G401.6 (cell line): ENCODE data around the gene TMEM255B.
"Not testable (repeated sequence)": the region's sequence is repeated elsewhere in the genome, so short reads cannot be mapped to it uniquely, and the experiment has no call there.

Experiments
- FAIRE-seq: peaks from 2 replicates; lab custom pipeline; 2012; peaks lifted over from hg19 to GRCh38; lab: Jason Lieb, UNC

The TMEM255B gene

GRCh38 chr13:113749507-113749906 is 9.5 kb upstream of the TMEM255B start:
- no peak for FAIRE-seq

DNA sequence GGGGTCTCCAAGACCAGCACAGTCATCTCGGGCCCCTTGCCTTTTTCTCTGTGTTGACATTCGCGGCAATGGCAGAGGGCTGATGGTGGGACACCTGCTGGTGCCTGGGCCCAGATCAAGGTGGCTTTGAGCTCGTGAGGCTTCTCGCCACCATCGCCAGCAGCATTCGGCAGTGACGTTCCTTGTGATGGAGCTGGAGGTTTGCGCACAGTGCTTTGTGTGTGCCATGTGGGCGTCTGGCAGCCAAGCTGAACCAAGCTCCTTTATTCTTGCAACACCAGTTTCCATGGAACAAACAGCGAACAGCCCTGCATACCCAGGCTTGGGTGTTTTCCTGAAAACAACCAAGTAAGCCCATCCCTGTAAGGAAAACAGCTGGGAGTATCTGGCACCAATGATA is 9.1 kb upstream of the TMEM255B start:
- no peak for FAIRE-seq

- FAIRE-seq = no peak
Measured at GRCh38 chr13:113750554-113751399, 8.2 kb upstream of the TMEM255B start.

DNA sequence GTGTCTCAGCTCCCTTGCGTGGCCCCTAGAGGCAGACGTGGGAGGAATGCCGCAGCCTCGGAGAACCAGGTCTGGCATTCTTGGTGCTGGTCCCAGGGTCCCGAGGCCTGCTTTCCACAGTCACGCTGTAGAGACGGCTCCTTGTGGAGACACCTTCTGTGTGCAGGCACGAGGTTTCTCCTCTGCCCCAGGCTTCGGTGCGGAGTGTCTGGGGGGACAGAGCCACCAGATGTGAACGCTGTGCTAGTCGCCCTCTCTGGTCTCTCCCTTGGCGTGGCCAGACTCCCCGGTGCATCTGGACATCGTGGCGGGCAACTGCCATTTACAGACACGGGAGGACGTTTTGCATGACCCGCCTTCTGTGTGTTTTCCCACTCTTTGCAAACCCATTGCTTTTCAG is 7.5 kb upstream of the TMEM255B start:
- no peak for FAIRE-seq

DNA sequence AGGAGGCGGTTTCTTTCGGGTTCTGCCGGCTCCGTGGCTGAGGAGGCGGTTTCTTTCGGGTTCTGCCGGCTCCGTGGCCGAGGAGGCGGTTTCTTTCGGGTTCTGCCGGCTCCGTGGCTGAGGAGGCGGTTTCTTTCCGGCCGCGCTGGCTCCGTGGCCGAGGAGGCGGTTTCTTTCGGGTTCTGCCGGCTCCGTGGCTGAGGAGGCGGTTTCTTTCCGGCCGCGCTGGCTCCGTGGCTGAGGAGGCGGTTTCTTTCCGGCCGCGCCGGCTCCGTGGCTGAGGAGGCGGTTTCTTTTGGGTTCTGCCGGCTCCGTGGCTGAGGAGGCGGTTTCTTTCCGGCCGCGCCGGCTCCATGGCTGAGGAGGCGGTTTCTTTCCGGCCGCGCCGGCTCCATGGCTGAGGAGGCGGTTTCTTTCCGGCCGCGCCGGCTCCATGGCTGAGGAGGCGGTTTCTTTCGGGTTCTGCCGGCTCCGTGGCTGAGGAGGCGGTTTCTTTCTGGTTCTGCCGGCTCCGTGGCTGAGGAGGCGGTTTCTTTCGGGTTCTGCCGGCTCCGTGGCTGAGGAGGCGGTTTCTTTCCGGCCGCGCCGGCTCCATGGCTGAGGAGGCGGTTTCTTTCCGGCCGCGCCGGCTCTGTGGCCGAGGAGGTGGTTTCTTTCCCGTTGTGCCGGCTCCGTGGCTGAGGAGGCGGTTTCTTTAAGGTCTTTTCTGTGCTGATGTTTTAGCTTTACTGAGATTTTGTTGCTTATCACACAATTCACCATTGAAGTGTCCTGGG is 6.6 kb upstream of the TMEM255B start:
- not testable (repeated sequence) for FAIRE-seq

DNA sequence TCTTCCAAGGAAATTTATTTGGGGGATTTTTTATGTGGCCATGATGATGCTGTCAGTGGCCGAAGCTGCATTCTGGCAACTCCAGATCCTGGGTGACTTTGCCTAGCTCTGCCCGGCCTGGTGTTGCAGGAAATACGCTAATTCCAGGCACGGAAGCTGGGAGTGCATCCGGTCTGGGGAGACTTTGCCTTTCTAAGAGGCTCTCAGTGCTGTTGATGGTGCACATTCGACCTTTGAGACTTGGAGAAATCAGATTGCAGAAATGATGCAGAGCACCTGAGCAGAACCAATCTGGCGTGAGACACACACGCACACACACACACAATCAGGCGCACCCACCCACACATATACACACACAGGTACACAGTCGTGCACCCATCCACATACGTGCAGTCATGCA is 5.9 kb upstream of the TMEM255B start:
- FAIRE-seq = no peak

DNA sequence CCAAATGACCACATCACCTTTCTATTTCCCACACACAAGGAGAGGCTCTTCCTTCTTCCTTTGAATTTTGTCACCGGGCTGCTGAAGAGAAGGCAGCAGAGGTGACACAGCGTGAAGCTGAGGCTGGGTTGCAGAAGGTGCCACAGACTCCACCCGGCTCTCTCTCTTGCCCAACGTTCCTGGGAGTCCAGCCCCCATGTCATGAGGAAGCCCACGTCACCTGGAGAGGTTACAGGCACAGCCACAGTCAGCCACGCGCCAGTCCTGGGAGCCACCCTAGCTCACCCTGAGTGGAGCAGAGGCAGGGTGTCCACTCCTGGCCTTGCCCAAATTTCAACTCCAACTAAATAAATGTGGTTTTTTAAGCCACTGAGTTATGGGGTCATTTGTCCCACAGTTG is 4.8 kb upstream of the TMEM255B start:
- FAIRE-seq = no peak

GRCh38 chr13:113754691-113755090 is 4.3 kb upstream of the TMEM255B start:
- no peak for FAIRE-seq

DNA sequence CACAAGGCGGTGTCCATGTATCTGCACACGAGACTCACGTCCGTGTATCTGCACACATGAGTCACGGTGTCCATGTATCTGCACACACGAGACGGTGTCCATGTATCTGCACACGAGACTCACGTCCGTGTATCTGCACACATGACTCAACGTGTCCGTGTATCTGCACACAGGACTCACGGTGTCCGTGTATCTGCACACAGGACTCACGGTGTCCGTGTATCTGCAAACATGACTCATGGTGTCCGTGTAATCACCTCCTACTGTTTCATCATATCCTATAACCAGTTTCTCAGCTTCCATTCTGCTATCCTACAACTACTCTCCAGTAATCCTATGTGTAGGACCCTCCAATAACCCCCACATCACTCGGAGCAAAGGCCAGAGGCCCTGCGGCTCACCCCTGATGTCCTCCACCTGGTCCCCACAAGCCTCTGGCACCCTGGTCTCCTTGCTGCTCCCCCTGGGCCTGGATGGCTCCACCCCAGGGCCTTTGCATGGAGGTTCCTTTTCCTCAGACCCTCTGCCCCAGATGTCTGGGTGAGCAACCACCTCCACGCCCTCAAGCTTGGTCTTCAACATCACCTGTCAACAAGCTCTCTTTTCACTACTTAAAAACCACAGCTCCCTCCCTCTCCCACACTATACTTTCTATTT is 2.5 kb upstream of the TMEM255B start:
- no peak for FAIRE-seq

DNA sequence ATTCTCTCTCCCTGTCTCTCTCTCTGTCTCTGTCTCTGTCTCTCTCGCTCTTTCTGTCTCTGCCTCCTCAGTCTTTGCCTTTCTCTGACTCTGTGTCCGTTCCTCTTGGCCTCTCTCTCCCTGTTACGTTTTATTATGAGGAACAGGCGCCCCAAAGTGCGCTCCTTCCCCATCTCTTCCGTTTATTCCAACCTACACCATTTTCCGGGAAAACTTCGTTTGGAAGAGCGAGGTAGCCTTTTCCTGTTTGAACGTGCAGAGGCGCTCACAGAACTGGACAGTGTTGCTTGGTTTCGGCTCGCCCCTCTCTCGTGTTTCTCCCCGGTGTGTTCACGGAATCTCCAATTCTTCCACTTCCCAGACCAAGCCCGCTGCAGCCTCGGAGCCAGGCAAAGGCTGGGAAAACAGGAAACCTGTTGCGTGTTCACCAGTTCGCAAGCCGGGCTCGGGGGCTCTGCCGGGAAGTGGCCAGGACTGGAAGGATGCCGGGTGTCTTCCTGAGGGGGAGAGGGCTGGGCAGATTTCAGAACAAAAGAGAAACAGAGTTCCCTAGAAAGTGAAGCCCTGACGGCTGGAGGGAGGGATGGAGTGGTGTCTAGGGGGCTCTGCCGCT is 605 bp downstream of the TMEM255B start:
- no peak for FAIRE-seq

- FAIRE-seq = no peak
Measured at GRCh38 chr13:113761136-113761535, 2.1 kb downstream of the TMEM255B start.

DNA sequence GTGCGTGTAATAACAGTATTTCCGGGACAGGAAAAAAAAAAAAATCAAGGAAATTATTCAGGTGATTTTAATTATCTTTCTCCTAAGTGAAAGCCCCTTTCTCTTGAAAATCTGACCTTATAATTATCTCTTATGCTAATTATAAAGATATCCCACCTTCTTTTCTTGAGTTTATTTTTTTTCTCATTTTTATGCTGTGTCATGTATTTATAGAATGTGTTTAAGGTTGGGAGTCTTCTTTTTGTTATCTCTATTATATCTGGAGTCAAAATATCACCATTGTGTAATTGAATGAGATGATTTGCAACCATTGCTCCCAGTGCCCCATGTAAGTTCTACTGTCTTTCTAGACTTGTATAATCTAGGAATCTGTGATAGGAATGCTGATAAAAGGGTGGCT is 3.0 kb downstream of the TMEM255B start:
- FAIRE-seq = no peak

- no peak for FAIRE-seq
Measured at GRCh38 chr13:113762538-113762937, 3.5 kb downstream of the TMEM255B start.

GRCh38 chr13:113763254-113763653 is 4.2 kb downstream of the TMEM255B start:
- no peak for FAIRE-seq

GRCh38 chr13:113763961-113764792 is 5.2 kb downstream of the TMEM255B start:
- FAIRE-seq = no peak

DNA sequence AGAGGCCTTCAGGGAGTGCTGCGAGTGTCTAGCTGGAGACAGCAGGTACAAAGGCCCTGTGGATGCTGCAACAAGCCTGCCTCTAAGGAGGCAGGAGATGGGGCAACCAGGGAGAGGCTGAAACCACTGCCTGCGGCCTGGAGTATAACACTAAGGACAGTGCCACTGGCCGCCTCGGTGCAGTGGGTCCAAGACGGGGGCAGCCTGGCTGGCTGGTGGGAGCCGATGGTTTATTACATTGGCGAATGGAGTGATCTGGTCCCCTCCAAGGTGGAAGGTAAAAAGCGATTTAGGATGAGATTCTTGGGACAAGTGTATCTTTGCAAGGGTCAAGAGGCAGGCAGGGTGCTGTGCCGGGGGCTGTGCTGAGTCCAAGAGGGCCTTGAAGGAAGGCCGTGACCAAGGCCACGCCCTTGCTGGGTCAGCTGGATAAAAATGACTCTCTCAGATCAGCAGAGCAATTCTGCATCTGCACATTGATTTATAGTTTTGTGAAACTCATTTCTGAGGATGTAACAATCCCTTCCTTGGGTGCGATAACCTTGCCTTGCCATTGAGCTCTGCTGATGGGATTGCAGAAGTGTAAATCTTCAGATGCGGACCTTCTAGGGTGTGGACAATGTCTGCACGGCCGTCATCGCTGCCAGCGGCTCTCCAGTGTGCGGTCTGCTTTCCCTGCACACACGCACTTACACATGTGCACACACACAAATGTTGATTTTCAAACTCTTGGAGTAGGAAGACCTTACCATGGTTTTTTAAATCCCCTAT is 6.0 kb downstream of the TMEM255B start:
- no peak for FAIRE-seq

- FAIRE-seq = no peak
Measured at GRCh38 chr13:113765564-113765910, 6.5 kb downstream of the TMEM255B start.

DNA sequence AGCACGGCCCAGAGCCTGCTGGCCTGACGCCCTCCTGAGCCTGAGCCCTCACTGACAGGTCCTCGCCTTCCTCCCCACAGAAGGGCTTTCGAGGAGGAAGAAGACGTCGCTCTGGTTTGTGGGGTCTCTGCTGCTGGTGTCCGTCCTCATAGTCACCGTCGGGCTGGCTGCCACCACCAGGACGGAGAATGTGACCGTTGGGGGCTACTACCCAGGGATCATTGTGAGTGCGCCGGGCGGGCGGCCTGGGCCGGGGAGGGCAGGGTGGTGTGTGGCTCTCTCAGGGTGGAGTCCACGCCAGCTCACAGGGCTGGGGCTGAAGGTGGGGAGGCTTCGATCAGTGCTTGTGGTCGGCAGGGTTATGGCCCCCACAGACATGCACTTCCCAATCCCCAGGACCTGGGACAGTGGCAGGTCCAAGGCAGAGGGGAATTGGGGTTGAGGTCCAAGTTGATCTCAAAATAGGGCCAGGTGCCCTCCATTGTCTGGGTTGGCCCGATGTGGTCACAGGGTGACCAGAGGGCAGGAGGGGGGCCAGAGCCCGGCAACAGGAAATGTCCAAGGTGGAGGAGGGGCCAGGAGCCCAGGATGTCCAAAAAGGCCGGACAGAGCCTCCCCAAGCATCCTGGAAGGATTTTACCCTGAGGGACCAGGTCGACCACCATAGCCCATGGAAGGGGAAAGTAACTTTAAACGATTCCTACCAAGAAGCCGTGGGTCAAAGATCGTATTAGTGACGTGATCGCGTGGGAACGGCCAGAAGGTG is 7.2 kb downstream of the TMEM255B start:
- no peak for FAIRE-seq

GRCh38 chr13:113767366-113767765 is 8.3 kb downstream of the TMEM255B start:
- no peak for FAIRE-seq
